Measurements from ENCODE around the gene MEIOSIN.

GRCh38 chr19:45758921-45759320, 25.7 kb downstream of the MEIOSIN start:
- no peak for TF ChIP-seq POLR2A (IDR thresholded peaks at IDR 0.05; ENCODE audit: low read depth, low read length)
- no peak for TF ChIP-seq MAZ (IDR thresholded peaks at IDR 0.05; ENCODE audit: borderline replicate concordance, low read depth, low read length)
- no peak for TF ChIP-seq CTCF (conservative IDR thresholded peaks at IDR 0.05; ENCODE audit: low read depth, low read length)
- no peak for TF ChIP-seq RCOR1 (IDR thresholded peaks at IDR 0.05; ENCODE audit: insufficient replicate concordance, low read length)
